Measurements from ENCODE around the gene SOBP. TPM values are rescaled to one million over a fixed set of nuclear protein-coding genes. Genes with fewer than 3 reads are reported as not detected.

SOBP gene
- total RNA-seq, 4 donors from 2014 or later = 16.2 to 29.9 (median 19.2) TPM

DNA sequence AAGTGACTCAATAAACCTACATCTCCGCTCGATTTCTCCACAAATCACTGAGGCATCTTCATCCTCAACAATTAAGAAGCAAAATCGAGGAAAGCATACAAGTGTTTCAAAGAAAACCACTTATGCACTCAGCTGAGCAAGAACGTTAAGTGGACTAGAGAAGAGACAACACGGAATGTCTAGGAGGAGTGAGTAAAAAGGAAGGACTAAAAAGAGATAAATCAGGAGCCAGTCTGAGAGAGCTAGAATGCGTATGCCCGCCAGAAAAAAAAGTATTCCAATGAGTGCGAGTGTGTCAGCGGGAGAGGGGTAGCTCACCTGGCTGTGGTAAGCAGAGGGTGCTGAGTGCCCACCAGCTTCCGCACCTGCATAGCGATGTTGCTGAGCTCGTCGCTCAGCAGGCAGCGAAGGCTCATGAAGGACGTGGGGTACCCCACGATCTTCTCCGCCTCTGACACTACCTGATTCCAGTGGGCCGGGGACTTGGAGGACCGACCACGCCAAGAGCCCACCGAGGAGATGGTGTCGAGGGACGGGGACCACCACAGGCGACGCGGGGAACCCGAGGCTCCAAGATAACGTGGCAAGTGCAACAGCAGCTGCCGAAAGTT lies 31.1 kb upstream of the SOBP start:
- Histone ChIP-seq H3K9me3 (no peaks in the 10 kb centered on the region), H3K4me1 (peaks cover 0 to 23% (median 4%) of the 10 kb centered on the region in 3 donors), H3K27ac (peak overlapping the region; percentile 19 to 88 (median 85)), H3K27me3 (no peaks in the 10 kb centered on the region), H3K36me3 (no peaks in the 10 kb centered on the region), H3K4me3 (peak overlapping the region; percentile 63 to 76)
- 1 to 2% methylated on average over 8 to 10 of the region's 29 CpGs for WGBS, 2 donors (ENCODE audit: low coverage in 1 of 2)
- TF ChIP-seq POLR2AphosphoS5 (IDR thresholded peaks at IDR 0.05) = no peak
- ATAC-seq = peak; percentile 1

DNA sequence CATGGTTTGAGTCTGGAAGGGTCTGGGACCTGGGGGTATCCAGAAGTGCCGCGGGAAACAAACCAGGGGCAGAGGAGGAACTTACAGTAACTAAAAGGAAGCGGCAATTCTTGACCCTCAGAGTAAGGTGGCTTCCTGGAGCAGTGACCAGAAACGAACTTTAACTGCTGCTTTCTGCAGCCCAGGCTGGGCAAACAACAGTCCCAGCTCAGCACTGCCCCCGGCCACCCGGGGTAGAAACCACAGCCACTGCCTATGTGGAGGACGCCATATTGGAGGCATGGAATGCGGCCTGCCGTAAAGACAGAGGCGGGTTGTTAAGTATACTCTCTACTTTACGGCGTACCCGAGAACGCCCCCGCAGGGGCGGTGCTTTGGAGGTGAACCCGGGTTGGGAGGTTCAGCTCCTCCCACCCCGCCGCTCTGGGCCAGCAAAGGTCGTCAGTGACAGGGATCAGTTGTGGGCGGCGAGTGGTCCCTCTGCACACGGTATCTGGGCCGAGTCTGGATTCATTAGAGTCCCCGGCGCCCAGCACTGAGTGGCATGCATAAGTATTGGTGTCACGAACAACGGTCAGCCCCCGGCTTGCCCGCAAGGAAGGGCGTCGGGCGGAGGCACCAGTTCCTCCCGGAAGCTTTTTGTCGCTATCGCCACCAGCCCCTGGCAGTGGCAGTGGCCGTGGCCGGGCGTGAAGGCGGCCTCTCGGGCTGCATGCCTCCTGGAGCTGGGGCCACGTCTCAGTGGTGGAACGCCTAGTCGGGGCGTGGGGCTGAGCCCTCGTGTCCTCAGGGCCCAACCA lies 30.4 kb upstream of the SOBP start, which contains the start of gene PDSS2:
PDSS2 (minus strand) TSS at position 282 of the 800 bp plus-strand sequence; CDS start at position 3, 279 bp downstream.
- peak; percentile 99 for ATAC-seq
- H3K27me3 ChIP-seq = no peaks in the 10 kb centered on the region
- peak within 1 kb of the TSS; percentile 54 to 88 (median 85) for H3K27ac ChIP-seq
- no peaks in the 10 kb centered on the region for H3K9me3 ChIP-seq
- H3K4me3 ChIP-seq = peak within 1 kb of the TSS; percentile 63 to 76
- WGBS, 2 donors (ENCODE audit: low coverage in 1 of 2) = 0% methylated on average over 3 to 7 of the region's 46 CpGs
- peaks cover 0 to 23% (median 4%) of the 10 kb centered on the region in 3 donors for H3K4me1 ChIP-seq
- no peaks in the 10 kb centered on the region for H3K36me3 ChIP-seq
- TF ChIP-seq POLR2A (IDR thresholded peaks at IDR 0.05) (peak in 1 of 2 donors; percentile 65), EP300 (IDR thresholded peaks at IDR 0.05) (no peak), POLR2AphosphoS5 (IDR thresholded peaks at IDR 0.05) (peak; percentile 69)
- TF ChIP-seq, protein P1, sequence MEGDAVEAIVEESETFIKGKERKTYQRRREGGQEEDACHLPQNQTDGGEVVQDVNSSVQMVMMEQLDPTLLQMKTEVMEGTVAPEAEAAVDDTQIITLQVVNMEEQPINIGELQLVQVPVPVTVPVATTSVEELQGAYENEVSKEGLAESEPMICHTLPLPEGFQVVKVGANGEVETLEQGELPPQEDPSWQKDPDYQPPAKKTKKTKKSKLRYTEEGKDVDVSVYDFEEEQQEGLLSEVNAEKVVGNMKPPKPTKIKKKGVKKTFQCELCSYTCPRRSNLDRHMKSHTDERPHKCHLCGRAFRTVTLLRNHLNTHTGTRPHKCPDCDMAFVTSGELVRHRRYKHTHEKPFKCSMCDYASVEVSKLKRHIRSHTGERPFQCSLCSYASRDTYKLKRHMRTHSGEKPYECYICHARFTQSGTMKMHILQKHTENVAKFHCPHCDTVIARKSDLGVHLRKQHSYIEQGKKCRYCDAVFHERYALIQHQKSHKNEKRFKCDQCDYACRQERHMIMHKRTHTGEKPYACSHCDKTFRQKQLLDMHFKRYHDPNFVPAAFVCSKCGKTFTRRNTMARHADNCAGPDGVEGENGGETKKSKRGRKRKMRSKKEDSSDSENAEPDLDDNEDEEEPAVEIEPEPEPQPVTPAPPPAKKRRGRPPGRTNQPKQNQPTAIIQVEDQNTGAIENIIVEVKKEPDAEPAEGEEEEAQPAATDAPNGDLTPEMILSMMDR (IDR thresholded peaks at IDR 0.05) = peak in 3 of 4 experiments; percentile 24 to 55 (median 39)

DNA sequence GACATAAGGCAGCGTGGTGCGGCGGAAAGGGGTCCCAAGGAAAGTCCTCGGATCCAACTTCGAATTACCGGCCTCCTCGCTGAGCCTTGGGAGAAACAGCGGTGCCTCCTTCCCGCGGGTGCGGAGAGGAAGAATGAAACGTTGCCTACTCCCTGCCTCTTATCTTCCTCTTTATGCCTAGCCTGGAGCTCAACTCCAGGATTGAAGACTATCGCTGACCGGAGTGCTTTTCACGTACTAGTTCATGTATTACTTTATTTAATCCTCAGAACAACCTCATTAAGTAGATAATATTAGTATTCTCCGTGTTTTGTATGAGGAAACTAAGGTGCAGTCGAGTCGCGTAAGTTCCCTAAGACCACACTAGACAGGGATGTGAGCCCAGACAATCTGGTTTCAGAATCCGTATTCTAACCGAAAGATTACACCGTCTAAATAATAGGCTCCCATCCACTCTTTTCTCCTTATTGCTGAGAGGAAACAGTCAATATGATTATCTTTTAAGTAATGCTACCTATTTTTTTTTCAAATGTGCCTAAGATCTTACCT lies 29.8 kb upstream of the SOBP start:
- peak overlapping the region; percentile 63 to 76 for H3K4me3 ChIP-seq
- H3K9me3 ChIP-seq = no peaks in the 10 kb centered on the region
- TF ChIP-seq EP300 (IDR thresholded peaks at IDR 0.05) (no peak), POLR2A (IDR thresholded peaks at IDR 0.05) (no peak), POLR2AphosphoS5 (IDR thresholded peaks at IDR 0.05) (no peak)
- TF ChIP-seq, protein P1 (IDR thresholded peaks at IDR 0.05) = no peak
- peak overlapping the region; percentile 54 to 88 (median 85) for H3K27ac ChIP-seq
- H3K4me1 ChIP-seq = peaks cover 0 to 23% (median 4%) of the 10 kb centered on the region in 3 donors
- H3K36me3 ChIP-seq = no peaks in the 10 kb centered on the region
- H3K27me3 ChIP-seq = no peaks in the 10 kb centered on the region
- no peak for ATAC-seq
- 41 to 69% methylated on average over 9 to 18 of the region's 22 CpGs for WGBS, 2 donors (ENCODE audit: low coverage in 1 of 2)

GRCh38 chr6:107466062-107466461 lies 23.9 kb upstream of the SOBP start:
- Histone ChIP-seq H3K4me1 (no peaks in the 10 kb centered on the region), H3K36me3 (no peaks in the 10 kb centered on the region), H3K4me3 (no peak overlapping the region), H3K9me3 (no peaks in the 10 kb centered on the region), H3K27me3 (no peaks in the 10 kb centered on the region), H3K27ac (no peak overlapping the region)
- 78 to 100% methylated on average over 1 of the region's 1 CpG for WGBS, 2 donors (ENCODE audit: low coverage in 1 of 2)
- no peak for ATAC-seq
- TF ChIP-seq EP300 (IDR thresholded peaks at IDR 0.05) (no peak), POLR2A (IDR thresholded peaks at IDR 0.05) (no peak), POLR2AphosphoS5 (IDR thresholded peaks at IDR 0.05) (no peak)
- TF ChIP-seq, protein P1 (IDR thresholded peaks at IDR 0.05) = no peak

- H3K9me3 ChIP-seq = no peaks in the 10 kb centered on the region
- ATAC-seq = no peak
- H3K36me3 ChIP-seq = no peaks in the 10 kb centered on the region
- no peaks in the 10 kb centered on the region for H3K27me3 ChIP-seq
- H3K4me3 ChIP-seq = no peak overlapping the region
- no peaks in the 10 kb centered on the region for H3K4me1 ChIP-seq
- H3K27ac ChIP-seq = no peak overlapping the region
- TF ChIP-seq POLR2A (IDR thresholded peaks at IDR 0.05) (no peak), EP300 (IDR thresholded peaks at IDR 0.05) (no peak)
- TF ChIP-seq, protein P1 (IDR thresholded peaks at IDR 0.05) = no peak
- 63 to 100% methylated on average over 1 of the region's 1 CpG for WGBS, 2 donors (ENCODE audit: low coverage in 1 of 2)
Observed at GRCh38 chr6:107470364-107470763, 19.6 kb upstream of the SOBP start.
